ENCODE data around the gene SWI5.

SWI5 gene

DNA sequence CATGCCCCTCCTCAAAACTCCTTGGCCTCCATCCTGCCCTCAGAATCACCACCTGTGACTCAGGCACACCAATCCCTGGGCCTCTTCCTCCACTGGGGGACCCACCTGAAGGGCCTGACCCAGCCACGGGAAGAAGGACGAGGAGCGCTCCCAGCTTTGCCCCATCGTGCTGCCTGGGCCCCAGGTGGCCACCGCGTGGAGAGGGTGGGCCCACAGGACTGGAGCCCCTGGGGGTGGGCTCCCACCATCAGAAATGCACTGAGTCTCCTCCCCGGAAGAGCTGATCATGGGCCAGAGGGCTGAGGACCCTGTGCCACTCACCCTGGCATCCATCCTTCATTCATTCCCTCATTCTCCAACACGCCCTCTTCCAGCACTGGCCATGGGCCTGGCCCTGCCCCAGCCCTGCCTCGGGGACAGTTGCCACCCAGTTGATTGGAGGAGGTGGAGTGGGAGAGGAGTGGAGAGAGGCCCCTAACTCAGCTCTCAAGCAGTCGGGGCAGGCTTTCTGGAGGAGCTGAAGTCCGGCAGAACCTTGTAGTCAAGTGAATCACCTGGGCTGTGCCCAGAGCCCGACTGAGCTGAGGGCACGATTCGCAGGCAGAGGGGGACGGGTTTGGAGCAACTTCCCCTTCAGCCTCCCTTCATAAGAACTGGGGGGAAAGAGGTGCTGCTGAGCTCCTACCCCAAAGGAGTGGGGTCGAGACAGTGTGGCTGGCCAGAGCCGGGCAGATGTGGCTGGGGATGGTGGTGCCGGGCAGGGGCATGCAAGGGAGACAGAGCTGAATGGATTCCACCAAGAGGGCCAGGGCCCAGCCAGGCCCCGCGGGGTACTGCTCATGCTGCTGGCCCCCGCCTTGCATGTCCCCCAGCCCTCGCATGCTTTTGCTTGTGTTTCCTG, 43.3 kb upstream of the SWI5 start:
- Histone ChIP-seq H3K79me2 (ENCODE audit: insufficient read depth, low read depth) (no peaks in the 10 kb centered on the region), H3K4me1 (ENCODE audit: low read depth, poor library complexity, severe bottlenecking) (no peaks in the 10 kb centered on the region), H3K4me3 (IDR thresholded peaks at IDR 0.05; ENCODE audit: insufficient read depth, low read depth, low read length) (no peak overlapping the region), H3K27ac (no peak overlapping the region), H3K27me3 (ENCODE audit: insufficient read depth, low read depth) (peaks cover 29% of the 10 kb centered on the region; the same call in 1 of the 2 replicates), H2AFZ (ENCODE audit: low read depth) (no peak overlapping the region), H3K4me2 (no peak overlapping the region), H3K9ac (no peak overlapping the region), H3K36me3 (ENCODE audit: insufficient read depth) (no peaks in the 10 kb centered on the region), H4K20me1 (ENCODE audit: insufficient read depth) (no peaks in the 10 kb centered on the region)
- TF ChIP-seq, protein P1, sequence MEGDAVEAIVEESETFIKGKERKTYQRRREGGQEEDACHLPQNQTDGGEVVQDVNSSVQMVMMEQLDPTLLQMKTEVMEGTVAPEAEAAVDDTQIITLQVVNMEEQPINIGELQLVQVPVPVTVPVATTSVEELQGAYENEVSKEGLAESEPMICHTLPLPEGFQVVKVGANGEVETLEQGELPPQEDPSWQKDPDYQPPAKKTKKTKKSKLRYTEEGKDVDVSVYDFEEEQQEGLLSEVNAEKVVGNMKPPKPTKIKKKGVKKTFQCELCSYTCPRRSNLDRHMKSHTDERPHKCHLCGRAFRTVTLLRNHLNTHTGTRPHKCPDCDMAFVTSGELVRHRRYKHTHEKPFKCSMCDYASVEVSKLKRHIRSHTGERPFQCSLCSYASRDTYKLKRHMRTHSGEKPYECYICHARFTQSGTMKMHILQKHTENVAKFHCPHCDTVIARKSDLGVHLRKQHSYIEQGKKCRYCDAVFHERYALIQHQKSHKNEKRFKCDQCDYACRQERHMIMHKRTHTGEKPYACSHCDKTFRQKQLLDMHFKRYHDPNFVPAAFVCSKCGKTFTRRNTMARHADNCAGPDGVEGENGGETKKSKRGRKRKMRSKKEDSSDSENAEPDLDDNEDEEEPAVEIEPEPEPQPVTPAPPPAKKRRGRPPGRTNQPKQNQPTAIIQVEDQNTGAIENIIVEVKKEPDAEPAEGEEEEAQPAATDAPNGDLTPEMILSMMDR (conservative IDR thresholded peaks at IDR 0.05; ENCODE audit: low read depth, low read length) = no peak

DNA sequence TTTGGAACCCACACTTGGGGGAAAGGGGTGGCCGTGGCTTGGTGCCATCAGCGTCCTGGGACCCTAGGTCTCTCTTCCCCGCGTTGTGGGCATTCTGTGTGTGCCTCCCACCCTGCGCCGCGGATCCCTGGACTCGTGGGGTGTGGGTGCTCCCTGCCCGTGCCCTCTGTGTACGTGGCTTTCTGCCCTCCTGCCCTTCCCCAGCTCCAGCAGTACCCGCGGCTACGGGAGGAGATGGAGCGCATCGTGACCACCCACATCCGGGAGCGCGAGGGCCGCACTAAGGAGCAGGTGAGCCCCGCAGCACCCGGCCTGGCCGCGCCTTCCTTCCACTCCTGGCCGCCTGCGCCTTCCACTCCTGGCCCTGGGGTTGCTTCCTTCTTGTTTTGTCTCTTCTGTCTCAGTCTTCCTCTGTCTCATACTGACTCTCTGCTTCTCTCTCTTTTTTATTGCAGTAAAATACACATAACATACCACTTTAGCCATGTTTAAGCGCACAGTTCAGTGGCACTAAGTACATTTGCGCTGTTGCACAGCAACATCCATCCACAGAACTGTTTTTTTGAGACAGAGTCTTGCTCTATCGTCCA, 42.2 kb upstream of the SWI5 start:
- Histone ChIP-seq H3K4me1 (ENCODE audit: low read depth, poor library complexity, severe bottlenecking) (no peaks in the 10 kb centered on the region), H3K36me3 (ENCODE audit: insufficient read depth) (no peaks in the 10 kb centered on the region), H2AFZ (ENCODE audit: low read depth) (no peak overlapping the region), H3K27ac (no peak overlapping the region), H3K9ac (no peak overlapping the region), H3K4me2 (no peak overlapping the region), H3K79me2 (ENCODE audit: insufficient read depth, low read depth) (no peaks in the 10 kb centered on the region), H3K4me3 (IDR thresholded peaks at IDR 0.05; ENCODE audit: insufficient read depth, low read depth, low read length) (no peak overlapping the region), H3K27me3 (ENCODE audit: insufficient read depth, low read depth) (peaks cover 29% of the 10 kb centered on the region; the same call in 1 of the 2 replicates), H4K20me1 (ENCODE audit: insufficient read depth) (no peaks in the 10 kb centered on the region)
- TF ChIP-seq, protein P1 (conservative IDR thresholded peaks at IDR 0.05; ENCODE audit: low read depth, low read length) = no peak

DNA sequence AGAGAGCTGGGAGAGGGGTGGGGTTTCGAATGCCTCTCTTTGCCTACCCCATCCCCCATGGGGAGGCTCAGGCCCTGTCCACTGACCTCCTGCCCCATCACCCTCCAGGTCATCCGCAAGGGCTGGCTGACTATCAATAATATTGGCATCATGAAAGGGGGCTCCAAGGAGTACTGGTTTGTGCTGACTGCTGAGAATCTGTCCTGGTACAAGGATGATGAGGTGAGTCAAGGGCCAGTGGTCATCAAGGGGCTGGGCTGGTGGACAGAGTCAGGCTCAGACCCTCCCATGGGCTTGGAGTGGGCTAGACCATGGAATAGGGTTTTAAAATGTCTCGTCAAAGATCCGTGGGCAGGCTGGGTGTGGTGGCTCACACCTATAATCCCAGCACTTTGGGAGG, 34.0 kb upstream of the SWI5 start:
- Histone ChIP-seq H3K4me1 (ENCODE audit: low read depth, poor library complexity, severe bottlenecking) (no peaks in the 10 kb centered on the region), H3K4me3 (IDR thresholded peaks at IDR 0.05; ENCODE audit: insufficient read depth, low read depth, low read length) (no peak overlapping the region), H2AFZ (ENCODE audit: low read depth) (no peak overlapping the region), H3K27me3 (ENCODE audit: insufficient read depth, low read depth) (peaks cover 31% of the 10 kb centered on the region), H3K4me2 (no peak overlapping the region), H4K20me1 (ENCODE audit: insufficient read depth) (no peaks in the 10 kb centered on the region), H3K9ac (no peak overlapping the region), H3K27ac (no peak overlapping the region), H3K36me3 (ENCODE audit: insufficient read depth) (no peaks in the 10 kb centered on the region), H3K79me2 (ENCODE audit: insufficient read depth, low read depth) (no peaks in the 10 kb centered on the region)
- TF ChIP-seq, protein P1 (conservative IDR thresholded peaks at IDR 0.05; ENCODE audit: low read depth, low read length) = no peak

DNA sequence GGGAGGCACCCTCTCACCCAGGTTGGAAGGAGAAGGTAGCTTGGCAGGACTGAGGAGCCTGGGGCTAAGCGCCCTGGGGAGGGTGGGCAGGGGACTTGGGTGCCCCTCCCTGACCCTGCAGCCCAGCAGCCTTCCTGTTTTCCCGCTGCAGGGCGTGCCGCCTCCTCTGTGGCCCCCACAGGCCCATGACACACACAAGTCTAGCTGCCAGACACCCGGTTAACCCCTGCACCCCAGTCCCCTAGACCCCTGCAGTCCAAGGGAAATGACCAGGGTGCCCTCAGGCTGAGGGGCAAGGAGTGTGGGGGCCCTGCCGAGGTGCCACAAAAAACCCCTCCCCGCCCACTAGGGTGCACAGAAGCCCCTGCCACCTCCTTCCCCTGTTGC, 33.3 kb upstream of the SWI5 start:
- no peak overlapping the region for H3K4me3 ChIP-seq (IDR thresholded peaks at IDR 0.05; ENCODE audit: insufficient read depth, low read depth, low read length)
- no peaks in the 10 kb centered on the region for H3K36me3 ChIP-seq (ENCODE audit: insufficient read depth)
- TF ChIP-seq, protein P1 (conservative IDR thresholded peaks at IDR 0.05; ENCODE audit: low read depth, low read length) = no peak
- H4K20me1 ChIP-seq (ENCODE audit: insufficient read depth) = no peaks in the 10 kb centered on the region
- no peaks in the 10 kb centered on the region for H3K4me1 ChIP-seq (ENCODE audit: low read depth, poor library complexity, severe bottlenecking)
- no peaks in the 10 kb centered on the region for H3K79me2 ChIP-seq (ENCODE audit: insufficient read depth, low read depth)
- H3K27ac ChIP-seq = no peak overlapping the region
- no peak overlapping the region for H2AFZ ChIP-seq (ENCODE audit: low read depth)
- no peak overlapping the region for H3K4me2 ChIP-seq
- H3K9ac ChIP-seq = no peak overlapping the region
- H3K27me3 ChIP-seq (ENCODE audit: insufficient read depth, low read depth) = peaks cover 31% of the 10 kb centered on the region
